GM18508 (cell line): ENCODE results near the gene PLCXD1.
"Not testable (repeated sequence)": the region's sequence is repeated elsewhere in the genome, so short reads cannot be mapped to it uniquely, and the experiment has no call there.

ENCODE experiments used
- ATAC-seq: cut with Tn5 transposase; IDR thresholded peaks from one replicate; pipeline ENCODE4 v1.9.1; 2021; ENCODE audit warnings: moderate number of reproducible peaks; ENCODE audit not compliant: insufficient read depth, unreplicated experiment

PLCXD1 gene

GRCh38 chrX:262381-262909 lies 18.7 kb upstream of the PLCXD1 start:
- ATAC-seq: no peak

- not testable (repeated sequence) for ATAC-seq
Observed at GRCh38 chrX:264006-264405, 17.2 kb upstream of the PLCXD1 start.

GRCh38 chrX:264634-265455 lies 16.3 kb upstream of the PLCXD1 start:
- no peak for ATAC-seq

GRCh38 chrX:265502-265901 lies 15.7 kb upstream of the PLCXD1 start:
- no peak for ATAC-seq

- ATAC-seq: no peak
Observed at GRCh38 chrX:267771-268261, 13.4 kb upstream of the PLCXD1 start.

- no peak for ATAC-seq
Observed at GRCh38 chrX:270848-271367, 10.3 kb upstream of the PLCXD1 start.

- ATAC-seq: no peak
Observed at GRCh38 chrX:274904-275475, 6.2 kb upstream of the PLCXD1 start.

- ATAC-seq: no peak
Observed at GRCh38 chrX:275476-275966, 5.7 kb upstream of the PLCXD1 start.

- peak; percentile 53 for ATAC-seq
Observed at GRCh38 chrX:275967-276580, 5.1 kb upstream of the PLCXD1 start.

- ATAC-seq: peak; percentile 23
Observed at GRCh38 chrX:276581-277201, 4.5 kb upstream of the PLCXD1 start.

GRCh38 chrX:279757-280604 lies 1.2 kb upstream of the PLCXD1 start:
- not testable (repeated sequence) for ATAC-seq

- not testable (repeated sequence) for ATAC-seq
Observed at GRCh38 chrX:280722-281121, 459 bp upstream of the PLCXD1 start.

- ATAC-seq: not testable (repeated sequence)
Observed at GRCh38 chrX:282000-282681, 960 bp downstream of the PLCXD1 start.

GRCh38 chrX:283115-283845 lies 2.1 kb downstream of the PLCXD1 start:
- ATAC-seq: peak; percentile 98

- ATAC-seq: no peak
Observed at GRCh38 chrX:285076-285677, 4.0 kb downstream of the PLCXD1 start.

GRCh38 chrX:287670-288069 lies 6.5 kb downstream of the PLCXD1 start:
- no peak for ATAC-seq

- no peak for ATAC-seq
Observed at GRCh38 chrX:288561-288991, 7.4 kb downstream of the PLCXD1 start.
